Cardiac muscle cell (in vitro differentiated cells and primary cell): ENCODE data around the gene TJP1. TPM values are rescaled to one million over a fixed set of nuclear protein-coding genes. Genes with fewer than 3 reads are reported as not detected.
"Not testable (repeated sequence)": the region's sequence is repeated elsewhere in the genome, so short reads cannot be mapped to it uniquely, and the experiment has no call there.

Source experiments
- DNase-seq, 2 donors: peaks; one replicate each; pipeline versions ENCODE4 v3.0.0 to v3.0.0-alpha.2; 2010 to 2017; ENCODE audit warnings: low read depth in 1 of 2, low spot score in 1 of 2
- H3K27ac ChIP-seq: fragments of 200-600 bp; sonication (generic); 2 replicates; pipeline ENCODE4 v1.5.1; 2016
- H3K27me3 ChIP-seq: fragments of 200-600 bp; sonication (generic); 2 replicates; pipeline ENCODE4 v1.6.0; 2016; ENCODE audit warnings: control low read depth
- H3K36me3 ChIP-seq: fragments of 200-600 bp; sonication (generic); 2 replicates; pipeline ENCODE4 v1.5.1; 2016; ENCODE audit warnings: control low read depth
- H3K4me1 ChIP-seq: fragments of 200-600 bp; sonication (generic); 2 replicates; pipeline ENCODE4 v1.8.1; 2017; ENCODE audit warnings: low read depth, mild to moderate bottlenecking, mixed run types
- H3K4me3 ChIP-seq: fragments of 200-600 bp; sonication (generic); 2 replicates; pipeline ENCODE4 v1.5.1; 2016; ENCODE audit warnings: mild to moderate bottlenecking
- H3K9me3 ChIP-seq: fragments of 200-600 bp; sonication (generic); 2 replicates; pipeline ENCODE4 v1.5.1; 2017; ENCODE audit warnings: low read depth, mild to moderate bottlenecking, control low read depth
- polyA plus RNA-seq: library from polyadenylated mRNA; unstranded; fragments of >200 nt; fragmentation: Nextera tagmentation; extraction: Ambion mirVana; gene quantifications from 2 replicates; pipeline ENCODE4 v1.2.1, GENCODE V29; 2016
- total RNA-seq: library from RNA; depleted of rRNA; stranded (reverse); fragments of >200 nt; gene quantifications from 2 replicates; pipeline ENCODE4 v1.2.3, GENCODE V29; 2016
- TF ChIP-seq, protein P1 (sequence below): IDR thresholded peaks from 2 replicates; pipeline ENCODE4 v1.5.1; 2012; ENCODE audit warnings: low read depth, mild to moderate bottlenecking, low read length

TJP1 gene
- total and polyA plus RNA-seq, 2 experiments from 2014 or later: 66.6 to 93.9 TPM

DNA sequence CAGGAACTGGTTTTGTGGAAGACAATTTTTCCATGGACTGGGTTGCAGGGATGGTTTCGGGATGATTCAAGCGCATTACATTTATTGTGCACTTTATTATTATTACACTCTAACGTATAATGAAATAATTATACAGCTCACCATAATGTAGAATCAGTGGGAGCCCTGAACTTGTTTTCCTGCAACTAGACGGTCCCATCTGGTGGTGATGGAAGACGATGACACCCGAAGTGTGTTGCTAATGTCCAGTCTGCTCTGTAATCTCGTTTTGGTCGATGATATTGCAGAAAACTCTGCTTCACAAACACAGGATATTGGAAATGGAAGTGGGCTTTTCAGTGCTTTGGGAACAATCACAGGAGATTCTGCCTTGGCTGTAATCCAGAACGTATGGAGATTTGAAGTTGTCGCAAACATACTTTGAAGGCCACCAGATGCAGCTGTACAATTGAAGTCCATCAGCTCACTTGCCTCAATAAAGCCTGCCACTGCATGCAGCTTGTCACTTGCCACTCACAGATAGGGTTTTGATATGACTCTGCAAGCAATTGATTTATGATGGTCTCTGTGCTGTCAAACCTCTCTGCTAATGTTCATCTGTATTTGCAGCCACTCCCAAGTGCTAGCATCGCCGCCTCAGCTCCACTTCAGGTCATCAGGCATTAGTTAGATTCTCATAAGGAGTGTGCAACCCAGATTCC lies 141.7 kb downstream of the TJP1 start:
- no peak overlapping the region for H3K4me3 ChIP-seq
- H3K36me3 ChIP-seq: no peaks in the 10 kb centered on the region
- H3K27me3 ChIP-seq: peaks cover 2% of the 10 kb centered on the region
- no peaks in the 10 kb centered on the region for H3K4me1 ChIP-seq
- no peak for DNase-seq
- H3K9me3 ChIP-seq: no peaks in the 10 kb centered on the region
- TF ChIP-seq, protein P1, sequence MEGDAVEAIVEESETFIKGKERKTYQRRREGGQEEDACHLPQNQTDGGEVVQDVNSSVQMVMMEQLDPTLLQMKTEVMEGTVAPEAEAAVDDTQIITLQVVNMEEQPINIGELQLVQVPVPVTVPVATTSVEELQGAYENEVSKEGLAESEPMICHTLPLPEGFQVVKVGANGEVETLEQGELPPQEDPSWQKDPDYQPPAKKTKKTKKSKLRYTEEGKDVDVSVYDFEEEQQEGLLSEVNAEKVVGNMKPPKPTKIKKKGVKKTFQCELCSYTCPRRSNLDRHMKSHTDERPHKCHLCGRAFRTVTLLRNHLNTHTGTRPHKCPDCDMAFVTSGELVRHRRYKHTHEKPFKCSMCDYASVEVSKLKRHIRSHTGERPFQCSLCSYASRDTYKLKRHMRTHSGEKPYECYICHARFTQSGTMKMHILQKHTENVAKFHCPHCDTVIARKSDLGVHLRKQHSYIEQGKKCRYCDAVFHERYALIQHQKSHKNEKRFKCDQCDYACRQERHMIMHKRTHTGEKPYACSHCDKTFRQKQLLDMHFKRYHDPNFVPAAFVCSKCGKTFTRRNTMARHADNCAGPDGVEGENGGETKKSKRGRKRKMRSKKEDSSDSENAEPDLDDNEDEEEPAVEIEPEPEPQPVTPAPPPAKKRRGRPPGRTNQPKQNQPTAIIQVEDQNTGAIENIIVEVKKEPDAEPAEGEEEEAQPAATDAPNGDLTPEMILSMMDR: no peak
- no peak overlapping the region for H3K27ac ChIP-seq

DNA sequence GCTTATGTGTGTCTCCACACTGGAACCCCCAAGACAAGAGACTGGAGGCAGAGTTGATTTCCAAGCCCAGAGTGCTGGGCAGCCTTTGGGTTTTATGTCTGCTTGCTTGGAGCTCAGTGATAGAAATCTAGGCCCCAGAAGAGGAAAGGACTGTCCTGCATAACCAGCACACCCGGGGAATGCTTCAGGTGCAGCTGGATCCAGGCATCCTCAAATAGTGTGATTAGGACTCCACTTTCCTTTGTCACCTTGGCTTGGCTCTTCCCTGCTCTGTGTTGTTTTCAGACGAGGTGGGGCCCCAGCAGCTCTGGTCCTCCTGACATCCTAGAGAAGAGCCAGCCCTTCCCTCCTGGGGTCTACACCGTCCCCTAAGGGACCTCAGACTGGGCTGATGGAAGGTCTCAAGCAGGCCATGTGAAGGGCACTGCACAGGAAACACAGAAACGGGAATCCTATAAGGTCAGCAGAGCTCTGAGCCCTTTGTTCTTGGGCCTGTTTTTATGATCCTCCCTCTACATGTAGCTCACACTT lies 143.7 kb downstream of the TJP1 start:
- TF ChIP-seq, protein P1: no peak
- H3K27ac ChIP-seq: no peak overlapping the region
- H3K27me3 ChIP-seq: peaks cover 4% of the 10 kb centered on the region
- H3K36me3 ChIP-seq: no peaks in the 10 kb centered on the region
- no peaks in the 10 kb centered on the region for H3K9me3 ChIP-seq
- DNase-seq: no peak
- no peak overlapping the region for H3K4me3 ChIP-seq
- no peaks in the 10 kb centered on the region for H3K4me1 ChIP-seq

DNA sequence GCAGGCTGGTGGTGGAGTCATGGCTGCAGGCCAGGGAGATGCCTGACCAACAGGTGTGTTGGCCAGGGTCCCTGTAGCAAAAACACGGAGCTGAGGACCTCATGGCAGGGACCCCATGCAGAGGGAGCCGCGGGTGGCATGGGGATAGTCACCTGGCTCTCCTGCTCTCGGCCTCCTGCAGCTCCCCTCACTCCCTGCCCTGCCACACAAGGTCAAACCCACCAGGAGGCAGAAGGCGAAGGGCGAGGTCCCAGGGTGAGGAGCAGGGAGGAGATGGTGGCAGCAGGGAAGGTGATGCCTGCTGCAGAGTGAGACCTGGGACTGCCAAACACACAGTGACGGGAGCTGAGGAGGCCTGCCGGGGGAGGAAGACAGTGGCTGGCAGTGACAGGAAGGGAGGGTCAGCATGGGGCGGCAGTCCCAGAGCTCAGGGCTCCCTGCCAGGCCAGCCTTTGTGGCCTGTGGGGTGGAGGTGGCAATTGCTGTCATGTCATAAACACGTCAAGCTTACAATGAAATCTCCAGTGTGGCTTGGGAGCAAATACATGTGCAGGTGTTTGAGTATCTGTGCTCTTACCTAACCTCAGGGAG lies 144.3 kb downstream of the TJP1 start:
- no peak overlapping the region for H3K27ac ChIP-seq
- DNase-seq: no peak
- H3K9me3 ChIP-seq: no peaks in the 10 kb centered on the region
- peaks cover 4% of the 10 kb centered on the region for H3K27me3 ChIP-seq
- no peak overlapping the region for H3K4me3 ChIP-seq
- H3K4me1 ChIP-seq: no peaks in the 10 kb centered on the region
- no peaks in the 10 kb centered on the region for H3K36me3 ChIP-seq
- TF ChIP-seq, protein P1: no peak

DNA sequence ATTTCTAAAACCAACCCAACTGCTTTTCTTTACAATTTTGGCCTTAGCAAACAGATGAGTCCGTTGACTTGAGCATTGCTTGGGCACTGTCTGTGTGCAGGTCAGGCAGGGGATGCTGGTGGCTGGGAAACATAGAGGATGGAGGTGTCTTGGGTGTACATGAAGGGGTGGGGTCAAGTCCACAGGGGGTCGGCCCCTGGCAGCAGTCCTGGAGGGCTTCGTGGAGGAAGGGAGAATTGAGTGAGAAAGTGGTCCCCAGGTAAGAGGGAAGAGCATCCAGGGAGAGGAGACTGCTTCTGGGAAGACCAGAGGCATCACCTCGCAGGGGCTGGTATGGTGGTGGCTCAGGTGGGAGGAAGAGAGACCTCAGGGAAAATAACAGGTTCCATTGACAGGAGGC lies 144.8 kb downstream of the TJP1 start:
- H3K9me3 ChIP-seq: no peaks in the 10 kb centered on the region
- H3K27me3 ChIP-seq: peaks cover 4% of the 10 kb centered on the region
- H3K4me3 ChIP-seq: no peak overlapping the region
- H3K27ac ChIP-seq: no peak overlapping the region
- no peak for DNase-seq
- H3K36me3 ChIP-seq: no peaks in the 10 kb centered on the region
- no peaks in the 10 kb centered on the region for H3K4me1 ChIP-seq
- TF ChIP-seq, protein P1: no peak

DNA sequence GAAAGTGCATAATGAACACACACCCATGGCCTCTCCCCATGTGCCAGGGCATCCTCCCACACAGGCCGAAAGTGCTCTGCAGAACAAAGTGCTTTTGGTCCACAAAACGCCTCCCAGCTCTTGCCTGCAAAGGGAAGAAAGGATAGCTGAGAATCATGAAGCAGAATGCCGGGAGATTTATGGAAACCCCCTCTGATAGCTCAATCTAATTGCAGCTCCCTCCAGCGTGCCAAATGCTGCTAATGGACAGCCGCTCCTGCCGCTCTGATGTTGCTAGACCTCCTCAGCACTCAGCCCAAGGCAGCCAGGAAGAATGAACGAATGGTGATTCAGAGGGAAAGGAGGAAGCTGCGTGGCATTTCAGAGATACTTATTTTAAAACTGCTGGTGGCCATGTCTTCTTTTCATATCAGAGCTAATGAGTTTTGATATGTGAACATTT lies 145.3 kb downstream of the TJP1 start:
- no peaks in the 10 kb centered on the region for H3K4me1 ChIP-seq
- H3K36me3 ChIP-seq: no peaks in the 10 kb centered on the region
- H3K4me3 ChIP-seq: no peak overlapping the region
- TF ChIP-seq, protein P1: no peak
- no peak overlapping the region for H3K27ac ChIP-seq
- H3K27me3 ChIP-seq: peaks cover 4% of the 10 kb centered on the region
- H3K9me3 ChIP-seq: no peaks in the 10 kb centered on the region
- DNase-seq: peak in 1 of 2 donors; percentile 62

DNA sequence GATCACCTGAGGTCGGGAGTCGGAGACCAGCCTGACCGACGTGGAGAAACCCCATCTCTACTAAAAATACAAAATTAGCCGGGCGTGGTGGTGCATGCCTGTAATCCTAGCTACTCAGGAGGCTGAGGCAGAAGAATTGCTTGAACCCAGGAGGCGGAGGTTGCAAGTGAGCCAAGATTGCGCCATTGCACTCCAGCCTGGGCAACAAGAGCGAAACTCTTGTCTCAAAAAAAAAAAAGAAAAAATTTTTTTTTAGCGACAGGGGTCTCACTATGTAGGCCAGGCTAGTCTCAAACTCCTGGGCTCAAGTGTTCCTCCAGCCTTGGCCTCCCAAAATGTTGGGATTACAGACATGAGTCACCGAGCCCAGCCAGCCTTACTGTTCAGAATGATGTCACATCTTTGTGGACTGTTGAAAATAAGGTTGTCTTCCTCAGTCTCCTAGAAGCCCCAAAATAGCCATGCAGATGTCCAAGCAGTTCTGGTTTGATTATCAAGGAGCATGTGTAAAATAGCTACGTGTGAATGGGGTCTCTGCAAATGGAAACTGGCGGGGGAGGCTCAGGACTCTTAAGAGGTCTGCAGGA lies 145.8 kb downstream of the TJP1 start:
- not testable (repeated sequence) for H3K4me3 ChIP-seq, H3K4me1 ChIP-seq, H3K36me3 ChIP-seq, H3K9me3 ChIP-seq, H3K27me3 ChIP-seq, H3K27ac ChIP-seq
- peak in 1 of 2 donors; percentile 48 for DNase-seq
